Activated CD4-positive, CD25-positive, alpha-beta regulatory T cell treated with anti-CD3 and anti-CD28 coated beads, Interleukin-2, amount 50 U/mL, for 16 hours (primary cell): ENCODE results near the gene SCP2.
"Not testable (repeated sequence)": the region's sequence is repeated elsewhere in the genome, so short reads cannot be mapped to it uniquely, and the experiment has no call there.

Experiments used
- DNase-seq: peaks from one replicate; pipeline ENCODE4 v3.0.0-alpha.2; 2020; ENCODE audit warnings: low read depth, low spot score

SCP2 gene

DNA sequence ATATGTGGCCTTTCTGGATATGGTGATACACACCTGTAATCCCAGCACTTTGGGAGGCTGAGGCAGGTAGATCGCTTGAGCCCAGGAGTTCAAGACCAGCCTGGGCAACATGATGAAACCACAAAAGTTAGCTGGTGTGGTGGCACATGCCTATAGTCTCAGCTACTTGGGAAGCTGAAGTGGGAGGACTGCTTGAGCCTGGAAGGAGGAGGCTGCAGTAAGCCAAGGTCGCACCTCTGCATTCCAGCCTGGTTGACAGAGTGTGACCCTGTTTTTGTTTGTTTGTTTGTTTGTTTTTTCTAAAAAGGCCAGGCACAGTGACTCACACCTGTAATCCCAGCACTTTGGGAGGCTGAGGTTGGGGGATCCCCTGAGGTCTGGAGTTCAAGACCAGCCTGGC is 42.2 kb downstream of the SCP2 start:
- DNase-seq, result not testable (repeated sequence)

DNA sequence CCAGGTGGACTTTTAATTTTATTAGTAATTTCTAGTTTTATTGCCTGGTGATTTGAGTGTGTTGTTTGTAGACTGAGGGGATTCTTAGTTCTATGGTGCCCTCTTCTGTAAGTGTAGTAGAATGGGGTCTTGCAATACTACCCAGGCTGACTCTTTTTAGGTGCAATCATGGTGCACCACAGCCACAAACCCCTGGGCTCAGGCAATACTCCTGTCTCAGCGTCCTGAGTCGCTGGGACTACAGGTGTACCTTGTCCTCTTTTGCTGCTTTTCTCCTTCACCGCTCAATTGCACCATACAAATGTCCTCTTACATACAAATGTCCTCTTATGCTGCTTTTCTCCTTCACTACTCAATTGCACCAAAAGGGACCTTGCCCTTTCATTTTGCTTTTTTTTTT is 43.1 kb downstream of the SCP2 start:
- DNase-seq, result no peak

DNA sequence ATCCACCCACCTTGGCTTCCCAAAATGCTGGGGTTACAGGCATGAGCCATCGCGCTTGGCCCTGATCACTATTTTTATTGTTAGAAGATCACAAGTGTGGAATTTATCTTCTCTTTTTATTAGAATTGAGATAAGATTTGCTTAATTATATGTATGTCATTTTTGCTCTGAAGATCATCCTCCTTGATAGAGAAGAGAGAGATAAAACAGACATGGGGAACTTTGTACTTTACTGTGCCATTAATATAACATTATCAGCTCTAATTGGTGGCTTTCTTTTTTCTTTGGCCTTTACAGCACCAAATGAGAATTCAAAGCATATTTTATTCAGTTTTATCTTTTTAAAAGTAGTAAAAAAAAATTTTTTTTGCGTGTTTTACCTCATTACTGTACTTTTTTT is 46.8 kb downstream of the SCP2 start:
- no peak for DNase-seq

DNA sequence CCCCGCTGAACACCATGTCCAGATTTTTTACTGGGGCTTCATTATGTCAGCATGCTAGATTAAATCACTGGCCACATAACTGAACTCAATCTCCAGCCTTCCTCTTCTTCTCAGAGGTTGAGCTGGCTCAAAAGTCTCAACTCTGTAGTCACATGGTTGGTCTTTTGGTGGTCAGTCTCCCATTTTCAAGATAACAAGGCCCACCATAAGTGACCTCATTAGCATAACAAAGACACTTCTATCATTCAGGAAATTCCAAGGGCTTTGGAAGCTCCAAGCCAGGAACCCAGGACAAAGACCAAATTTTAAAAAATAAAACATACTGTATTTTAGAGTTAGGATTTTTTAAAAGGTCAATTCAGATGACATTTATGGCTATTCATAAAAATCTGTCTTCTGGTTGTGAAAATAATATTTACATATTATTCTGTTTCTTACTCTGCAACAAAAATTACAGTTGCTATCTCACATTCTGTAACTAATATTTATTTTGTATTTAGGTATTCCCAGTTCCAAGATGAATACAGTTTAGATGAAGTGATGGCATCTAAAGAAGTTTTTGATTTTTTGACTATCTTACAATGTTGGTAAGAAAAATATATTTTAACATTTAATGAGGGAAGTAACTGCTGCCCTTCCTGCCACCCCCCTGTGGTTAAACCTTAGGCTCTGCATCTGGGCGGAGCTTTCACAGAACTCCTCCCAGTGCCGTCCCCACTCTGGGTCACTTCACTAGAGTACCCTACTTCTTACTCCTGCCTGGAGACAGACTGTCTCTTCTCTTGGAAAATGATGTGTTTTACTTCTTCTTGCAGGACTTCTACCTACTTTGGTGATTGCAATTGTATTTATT is 49.3 kb downstream of the SCP2 start:
- no peak for DNase-seq

DNA sequence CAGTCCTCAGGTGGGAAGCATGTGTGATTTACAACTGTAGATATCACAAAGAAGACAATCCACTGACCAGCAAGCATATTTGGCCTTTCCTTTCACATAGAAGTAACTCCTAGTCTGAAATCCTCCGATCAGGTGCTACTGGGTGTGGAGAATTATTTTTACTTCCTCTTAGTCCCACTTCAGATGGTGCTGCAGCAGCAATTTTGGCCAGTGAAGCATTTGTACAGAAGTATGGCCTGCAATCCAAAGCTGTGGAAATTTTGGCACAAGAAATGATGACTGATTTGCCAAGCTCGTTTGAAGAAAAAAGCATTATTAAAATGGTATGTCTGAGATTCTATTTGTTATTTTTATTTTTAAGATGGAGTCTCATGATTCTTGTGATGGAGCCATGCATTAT is 51.0 kb downstream of the SCP2 start:
- DNase-seq, result no peak

DNA sequence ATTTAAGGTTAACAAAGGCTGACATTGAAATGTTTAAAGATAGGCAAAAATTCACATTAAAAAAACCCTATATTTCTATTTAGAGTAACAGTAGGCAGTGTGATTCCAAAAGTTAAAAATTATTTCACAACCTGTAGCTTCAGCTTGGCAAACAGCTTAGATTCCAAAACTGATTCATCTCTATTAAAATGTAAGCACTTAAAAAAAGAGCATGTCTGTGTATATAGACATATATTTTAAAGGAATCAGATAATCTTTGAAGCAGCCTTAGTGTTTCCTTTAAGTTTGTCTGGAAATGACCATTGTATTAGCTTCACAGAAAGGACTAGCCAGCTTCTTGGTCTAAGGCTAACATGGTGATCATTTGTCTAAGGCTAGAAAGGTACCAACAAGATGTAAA is 65.7 kb downstream of the SCP2 start:
- not testable (repeated sequence) for DNase-seq

DNA sequence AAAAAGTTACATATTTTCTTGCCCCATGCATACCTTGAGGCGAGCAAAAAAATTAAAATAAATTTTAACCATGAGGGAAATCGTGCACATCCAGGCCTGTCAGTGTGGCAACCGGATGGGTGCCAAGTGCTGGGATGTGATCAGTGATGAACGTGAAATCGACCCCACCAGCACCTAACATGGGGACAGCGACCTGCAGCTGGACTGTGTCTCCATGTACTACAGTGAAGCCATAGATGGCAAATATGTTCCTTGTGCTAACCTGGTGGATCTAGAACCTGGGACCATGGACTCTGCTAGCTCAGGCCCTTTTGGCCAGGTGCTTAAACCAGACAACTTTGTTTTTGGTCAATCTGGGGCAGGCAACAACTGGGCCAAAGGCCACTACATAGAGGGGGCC is 67.6 kb downstream of the SCP2 start:
- no peak for DNase-seq

DNA sequence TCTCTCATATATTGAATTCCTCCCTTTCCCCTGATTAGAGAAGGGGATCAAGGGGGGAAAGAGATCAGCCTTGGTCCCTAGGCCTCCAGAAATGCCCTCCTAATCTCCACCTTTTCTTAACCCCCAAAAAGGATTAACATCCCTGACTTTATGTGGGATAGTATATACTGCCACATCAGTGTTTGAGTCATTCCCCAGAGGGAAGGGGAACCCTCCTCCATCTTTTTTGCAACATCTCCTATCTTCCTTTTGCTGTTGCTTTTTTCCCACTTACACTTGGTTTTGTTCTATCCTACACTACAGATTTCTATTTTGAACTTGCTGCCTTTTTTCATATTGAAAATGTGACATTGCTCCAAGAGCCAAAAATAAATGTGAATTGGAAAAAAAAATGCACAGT is 69.6 kb downstream of the SCP2 start:
- DNase-seq, result no peak

DNA sequence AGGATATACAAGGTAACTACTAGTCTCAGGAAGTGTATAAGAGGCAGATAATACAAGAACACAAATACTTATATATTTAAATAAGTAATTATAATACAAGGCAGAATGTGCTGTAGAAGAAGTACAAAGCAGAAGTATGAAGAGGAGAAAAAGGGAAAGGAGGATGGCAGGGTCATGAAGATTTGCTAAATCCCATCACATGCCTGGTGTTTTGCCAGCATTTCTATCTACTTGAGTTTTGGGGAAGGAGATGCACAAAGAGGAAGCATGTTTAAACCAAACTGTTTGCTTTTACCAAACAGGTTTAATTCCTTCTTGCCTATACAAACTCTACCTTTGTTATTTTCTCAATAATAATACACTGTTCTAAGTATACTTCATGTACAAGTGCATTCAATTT is 74.1 kb downstream of the SCP2 start:
- DNase-seq, result no peak

DNA sequence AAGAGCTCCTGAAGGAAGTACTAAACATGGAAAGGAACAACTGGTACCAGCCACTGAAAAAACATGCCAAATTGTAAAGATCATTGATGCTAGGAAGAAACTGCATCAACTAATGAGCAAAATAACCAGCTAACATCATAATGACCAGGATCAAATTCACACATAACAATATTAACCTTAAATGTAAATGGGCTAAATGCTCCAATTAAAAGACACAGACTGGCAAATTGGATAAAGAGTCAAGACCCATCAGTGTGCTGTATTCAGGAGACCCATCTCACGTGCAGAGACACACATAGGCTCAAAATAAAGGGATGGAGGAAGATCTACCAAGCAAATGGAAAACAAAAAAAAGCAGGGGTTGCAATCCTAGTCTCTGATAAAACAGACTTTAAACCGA is 79.5 kb downstream of the SCP2 start:
- not testable (repeated sequence) for DNase-seq

DNA sequence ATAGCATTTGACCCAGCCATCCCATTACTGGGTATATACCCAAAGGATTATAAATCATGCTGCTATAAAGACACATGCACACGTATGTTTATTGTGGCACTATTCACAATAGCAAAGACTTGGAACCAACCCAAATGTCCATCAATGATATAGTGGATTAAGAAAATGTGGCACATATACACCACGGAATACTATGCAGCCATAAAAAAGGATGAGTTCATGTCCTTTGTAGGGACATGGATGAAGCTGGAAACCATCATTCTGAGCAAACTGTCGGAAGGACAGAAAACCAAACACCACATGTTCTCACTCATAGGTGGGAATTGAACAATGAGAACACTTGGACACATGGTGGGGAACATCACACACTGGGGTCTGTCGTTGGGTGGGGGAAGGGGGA is 83.2 kb downstream of the SCP2 start:
- DNase-seq, result not testable (repeated sequence)

DNA sequence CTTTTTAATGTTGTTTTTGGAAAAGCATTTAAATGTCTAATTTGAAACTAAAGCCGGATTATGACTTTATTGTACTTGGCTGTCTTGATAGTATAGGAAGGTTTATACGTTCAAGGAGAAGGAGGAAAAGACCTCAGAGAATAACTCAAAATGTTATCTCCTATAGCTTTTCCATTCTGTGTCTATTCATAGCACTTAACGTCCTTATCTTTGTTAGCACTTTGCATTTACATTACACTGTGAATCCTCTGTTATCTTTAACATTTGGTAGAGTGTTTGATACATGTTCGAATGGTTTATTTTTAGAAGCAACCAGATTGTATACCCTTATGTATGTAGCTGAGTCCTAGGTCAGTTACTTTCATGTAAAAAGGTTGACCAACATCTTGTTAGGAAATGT is 84.1 kb downstream of the SCP2 start:
- no peak for DNase-seq

DNA sequence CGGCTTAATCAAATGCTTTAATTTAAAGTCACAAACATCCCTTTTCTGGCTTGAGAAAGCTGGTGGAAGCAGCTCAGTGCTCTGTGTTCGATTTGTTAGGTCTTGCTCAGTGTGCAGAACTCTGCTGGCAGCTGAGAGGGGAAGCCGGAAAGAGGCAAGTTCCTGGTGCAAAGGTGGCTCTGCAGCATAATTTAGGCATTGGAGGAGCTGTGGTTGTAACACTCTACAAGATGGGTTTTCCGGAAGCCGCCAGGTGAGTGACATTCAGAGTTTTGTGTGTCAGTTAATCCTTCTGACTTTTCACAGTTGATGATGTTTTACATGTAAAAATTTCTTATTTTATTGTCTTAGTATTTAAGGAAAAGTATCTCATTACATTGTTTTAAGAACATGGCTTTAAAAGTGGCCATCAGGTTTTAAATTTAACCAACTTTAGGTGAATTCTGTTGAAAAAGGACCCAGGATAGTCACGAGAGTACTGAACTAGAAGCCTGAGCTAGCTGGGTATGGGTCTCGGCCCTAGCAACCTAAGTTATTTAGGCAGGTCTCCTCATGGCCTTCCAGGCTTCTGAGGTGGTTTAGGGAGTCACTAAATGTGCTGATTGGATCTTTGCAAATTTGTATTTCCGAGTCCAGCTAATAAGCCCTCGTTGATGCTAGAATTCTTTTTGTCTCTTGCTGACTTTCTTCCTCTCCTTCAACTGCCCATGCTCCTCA is 87.9 kb downstream of the SCP2 start:
- DNase-seq, result peak; percentile 66

DNA sequence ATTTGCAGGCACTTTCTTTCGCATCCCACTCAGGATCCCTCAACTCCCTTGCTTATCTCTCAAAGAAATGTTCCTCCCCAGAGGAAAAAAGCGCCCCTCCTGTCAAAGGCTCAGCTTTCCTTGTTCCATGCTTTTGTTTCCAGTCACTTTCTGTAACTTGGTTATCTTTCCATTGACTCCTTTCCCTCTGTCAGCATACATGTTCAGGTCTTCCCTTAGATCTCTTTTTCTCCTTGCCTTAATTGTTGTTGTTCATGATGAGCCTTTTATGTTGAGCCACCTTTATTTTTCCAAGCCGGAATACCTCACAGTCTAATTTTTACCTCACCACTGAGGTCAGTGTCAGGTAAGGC is 88.4 kb downstream of the SCP2 start:
- DNase-seq, result no peak

DNA sequence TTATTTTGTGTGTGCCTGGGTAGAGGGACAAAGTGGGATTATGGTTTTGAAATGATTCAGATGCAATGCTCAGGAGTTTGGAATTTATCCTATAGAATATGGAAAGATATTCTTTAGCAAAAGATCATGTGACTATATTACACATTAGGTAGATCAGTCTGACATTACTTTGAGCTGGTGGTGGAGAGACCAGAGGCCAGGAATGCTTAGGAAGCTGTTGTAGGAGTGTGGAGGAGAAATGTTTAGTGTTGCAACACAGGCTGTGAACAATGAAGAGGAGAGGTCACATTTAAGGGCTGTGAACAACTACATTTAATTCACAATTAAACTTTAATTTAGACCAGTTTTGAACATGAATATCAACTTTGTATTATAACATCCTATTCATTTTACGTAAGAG is 89.6 kb downstream of the SCP2 start:
- DNase-seq, result no peak

DNA sequence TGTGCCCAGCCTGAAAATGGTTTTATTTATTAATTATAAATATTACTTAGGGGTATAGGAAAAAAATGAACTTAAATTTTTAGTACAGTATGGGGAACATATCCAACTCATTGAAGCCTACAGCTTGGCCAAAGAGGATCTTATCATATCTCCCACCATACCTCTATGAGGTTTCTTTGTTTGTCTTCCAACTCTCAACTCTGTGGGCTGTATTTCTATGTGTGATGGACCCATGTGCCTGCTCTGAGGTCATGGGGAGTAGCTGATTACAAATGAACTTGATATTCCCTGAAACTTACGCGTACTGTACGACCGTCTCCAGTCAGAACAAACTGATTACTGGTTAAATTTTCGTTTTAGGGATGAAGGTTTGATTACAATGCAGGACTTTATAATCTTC is 93.5 kb downstream of the SCP2 start:
- no peak for DNase-seq

DNA sequence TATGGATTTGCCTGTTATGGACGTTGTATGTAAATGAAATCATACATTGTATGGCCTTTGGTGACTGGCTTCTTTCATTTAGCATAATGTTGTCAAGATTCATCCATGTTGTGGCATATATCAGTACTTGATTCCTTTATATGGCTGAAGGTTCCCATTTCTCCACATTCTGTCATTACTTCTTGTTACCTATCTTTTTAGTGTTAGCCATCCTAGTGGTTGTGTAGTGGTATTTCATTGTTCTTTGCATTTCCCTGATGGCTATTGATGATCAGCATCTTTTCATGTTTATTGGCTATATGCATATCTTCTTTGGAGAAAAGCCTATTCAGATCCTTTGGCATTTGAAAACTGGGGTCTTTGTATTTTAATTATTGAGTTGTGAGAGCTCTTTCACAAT is 95.1 kb downstream of the SCP2 start:
- DNase-seq, result no peak

DNA sequence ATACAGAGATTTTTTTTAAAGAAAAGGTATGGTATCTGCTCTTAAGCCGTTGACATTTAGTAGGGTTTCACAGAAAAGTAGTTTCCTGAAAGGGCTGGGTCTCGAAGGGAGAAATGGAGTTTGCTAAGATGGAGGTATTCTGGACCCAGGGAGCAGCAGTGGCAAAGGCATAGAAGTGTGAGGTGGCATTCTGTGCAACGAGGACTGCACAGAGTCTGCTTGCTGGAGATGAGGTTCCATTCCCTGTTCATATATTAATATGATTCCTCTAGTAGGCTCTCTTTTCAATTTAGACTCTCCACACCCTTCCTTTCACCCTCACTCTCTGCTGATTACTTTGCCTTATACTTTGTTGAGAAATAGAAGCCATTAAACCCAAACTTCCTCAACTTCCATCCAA is 96.5 kb downstream of the SCP2 start:
- no peak for DNase-seq

DNA sequence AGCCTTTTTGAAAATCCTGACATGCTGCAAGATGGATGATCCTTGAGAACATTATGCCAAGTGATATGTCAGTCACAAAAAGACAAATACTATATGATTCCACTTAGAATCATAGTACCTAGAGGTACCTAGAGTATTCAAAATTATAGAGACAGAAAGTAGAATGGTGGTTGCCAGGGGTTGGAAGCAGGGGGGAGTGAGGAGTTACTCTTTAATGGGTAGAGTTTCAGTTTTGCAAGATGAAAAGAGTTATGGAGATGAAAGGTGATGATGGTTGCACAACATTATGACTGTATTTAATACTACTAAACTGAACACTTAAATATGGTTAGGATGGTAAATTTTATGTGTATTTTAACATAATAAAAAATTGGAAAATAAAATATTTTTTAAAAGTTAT is 97.0 kb downstream of the SCP2 start:
- DNase-seq, result no peak

DNA sequence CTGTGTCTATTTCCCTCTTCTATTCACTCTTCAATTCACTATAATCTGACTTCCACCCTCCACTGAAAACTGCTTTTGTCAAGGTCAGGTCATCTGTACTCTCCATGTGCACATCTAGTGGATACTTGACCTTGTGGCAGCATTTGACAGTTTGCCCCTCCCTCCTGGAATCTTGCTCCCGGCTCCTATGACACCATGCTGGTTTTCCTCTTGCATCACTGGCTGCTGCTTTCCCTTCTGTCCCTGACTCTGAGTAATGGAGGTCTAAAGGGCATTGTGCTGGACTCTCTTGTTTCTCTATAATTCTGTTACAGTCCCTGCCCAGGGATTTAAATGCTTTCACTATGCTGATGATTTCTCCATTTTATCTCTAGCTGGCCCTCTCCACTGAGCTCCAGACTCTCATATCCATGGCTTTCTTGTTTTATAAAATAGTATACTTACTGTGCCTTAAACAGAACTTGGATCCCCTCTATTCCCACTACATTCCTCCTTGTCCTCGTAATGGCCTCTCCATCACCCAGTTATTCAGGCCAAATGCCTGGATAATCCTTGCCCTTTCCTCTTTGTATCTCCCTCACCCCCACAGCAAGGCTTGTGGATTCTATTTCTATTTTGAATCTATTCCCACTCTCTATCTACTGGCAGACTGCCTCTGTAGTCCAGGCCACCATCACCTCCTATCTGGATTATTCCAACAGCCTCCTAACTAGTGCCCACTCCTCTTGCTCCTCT is 98.1 kb downstream of the SCP2 start:
- DNase-seq, result no peak

DNA sequence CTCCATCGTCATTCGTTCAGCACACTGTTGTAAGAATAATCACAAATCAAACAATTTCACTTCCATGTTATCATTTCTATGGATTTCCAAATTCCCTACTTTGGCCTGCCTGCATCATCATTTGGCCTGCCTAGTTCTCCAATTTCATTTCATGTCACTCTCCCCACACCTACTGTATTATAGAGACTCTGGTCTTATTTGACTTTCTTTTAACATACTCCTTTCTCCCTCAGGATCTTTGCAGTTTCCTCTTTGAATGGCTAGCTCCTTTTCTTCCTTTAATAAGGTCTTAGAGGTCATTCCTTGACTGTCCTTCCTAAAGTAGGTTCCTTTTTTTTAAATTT is 98.7 kb downstream of the SCP2 start:
- no peak for DNase-seq

DNA sequence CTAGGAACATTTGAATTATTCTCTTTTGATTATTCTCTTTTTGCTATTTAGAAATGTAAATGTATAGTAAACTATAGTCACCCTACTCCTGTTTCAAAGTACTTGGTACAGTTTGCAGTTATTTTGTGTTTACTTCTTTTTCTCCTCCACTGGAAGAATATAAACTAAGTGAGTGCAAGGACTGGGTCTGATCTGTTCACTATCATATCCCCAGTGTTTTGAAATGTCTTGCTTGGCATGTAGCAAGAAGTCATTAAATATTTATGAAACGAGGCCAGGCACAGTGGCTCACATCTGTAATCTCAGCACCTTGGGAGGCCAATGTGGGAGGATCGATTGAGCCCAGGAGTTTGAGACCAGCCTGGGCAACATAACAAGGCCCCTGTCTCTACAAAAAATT is 99.2 kb downstream of the SCP2 start:
- DNase-seq, result no peak

DNA sequence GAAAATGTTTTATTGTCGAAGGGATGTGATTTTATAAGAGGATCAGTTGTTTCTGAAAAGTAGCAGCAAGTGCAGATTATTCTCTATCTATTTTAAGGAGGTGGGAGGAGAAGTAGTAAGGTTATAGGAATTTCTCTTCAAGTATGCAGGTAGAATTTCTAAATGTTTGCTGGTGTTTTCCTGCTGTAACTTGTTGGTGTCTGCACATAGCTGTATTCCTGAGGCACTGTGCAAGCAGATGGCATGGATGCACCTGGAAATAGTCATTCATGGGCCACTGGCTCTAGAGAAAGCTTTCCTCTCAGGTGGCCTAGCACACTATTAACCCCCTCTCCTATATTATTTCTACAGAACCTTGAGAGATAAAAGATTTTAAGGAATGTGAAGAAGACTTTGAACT is 104.7 kb downstream of the SCP2 start:
- no peak for DNase-seq
